HPDE6-E6E7 (cell line): ENCODE results near the gene TRAPPC12.

Experiments
- DNase-seq: peaks from one replicate; pipeline ENCODE4 v3.0.0; 2011; ENCODE audit warnings: missing footprints; ENCODE audit errors: extremely low spot score

The TRAPPC12 gene

DNA sequence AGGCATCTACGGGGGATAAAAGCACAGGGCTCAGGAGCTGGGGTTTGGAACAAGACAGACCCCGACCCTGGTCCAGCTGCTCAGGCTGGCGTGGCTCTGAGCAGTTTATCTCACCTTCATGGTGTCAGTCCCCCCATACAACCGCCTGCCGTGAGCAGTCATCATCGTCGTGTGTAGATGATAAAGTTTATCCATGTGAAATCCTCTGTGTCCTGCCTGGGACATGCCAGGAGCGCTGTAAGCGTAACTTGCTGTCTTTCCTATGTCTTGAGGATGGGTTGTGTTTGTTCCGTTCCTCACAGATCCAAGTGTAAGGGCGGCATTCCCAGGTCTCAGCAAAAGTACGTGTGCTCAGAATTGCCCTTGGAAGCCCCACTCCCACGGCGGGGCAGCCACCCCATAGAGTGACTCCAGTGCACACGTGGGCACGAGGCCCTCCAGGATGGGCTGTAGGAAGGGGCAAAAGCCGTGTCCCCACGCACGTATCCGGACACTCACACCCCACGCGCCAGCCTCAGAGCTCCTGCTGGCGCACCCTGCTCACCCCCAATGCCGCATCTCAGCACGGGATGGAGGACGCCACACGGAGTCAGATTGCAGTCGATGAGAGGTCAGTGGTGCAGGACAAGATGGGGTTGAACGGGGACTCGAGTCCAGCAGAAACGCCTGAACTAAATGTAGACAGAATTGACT is 88.9 kb downstream of the TRAPPC12 start:
- DNase-seq: no peak

DNA sequence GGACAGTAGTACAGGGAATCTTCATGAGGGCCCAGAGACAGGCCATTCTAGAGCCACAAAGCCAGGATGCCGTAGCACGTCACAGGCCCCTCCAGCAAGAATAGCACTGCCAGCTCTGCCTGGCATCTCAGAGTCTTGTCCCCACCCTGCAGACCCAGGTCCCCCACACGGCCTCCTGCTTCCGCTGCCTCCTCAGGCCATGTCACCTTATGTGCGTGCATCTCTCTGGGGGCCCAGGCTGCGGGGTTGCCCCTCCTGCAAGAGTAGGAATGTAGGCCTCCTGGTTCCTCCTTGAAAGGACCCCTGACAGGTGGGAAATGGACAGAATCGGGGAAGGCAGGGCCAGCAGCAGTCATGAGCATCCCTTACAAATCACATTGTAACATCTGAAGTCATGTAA is 90.0 kb downstream of the TRAPPC12 start:
- no peak for DNase-seq

DNA sequence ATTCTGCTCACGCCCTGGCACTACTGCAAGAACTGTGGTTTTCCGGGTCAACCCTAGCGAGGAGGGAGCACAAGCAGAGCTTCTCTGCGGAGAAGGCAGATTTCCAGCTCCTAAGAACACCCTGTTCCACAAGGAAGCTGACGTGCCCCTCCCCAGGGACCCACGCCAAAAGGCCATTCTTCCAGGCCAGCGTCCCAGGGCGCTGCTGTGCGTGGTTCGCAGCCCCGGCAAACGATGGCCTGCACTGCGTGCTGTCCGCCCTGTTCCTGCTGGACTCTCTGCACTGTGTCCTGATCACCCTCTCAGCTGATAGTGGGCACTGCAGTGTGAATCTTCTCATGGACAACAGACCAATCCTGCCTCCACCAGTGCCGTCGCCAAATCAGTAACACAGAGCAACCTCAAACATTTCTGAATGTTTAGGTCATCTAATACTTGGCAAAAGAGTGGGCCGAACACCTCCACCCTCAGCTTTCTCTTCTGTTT is 90.7 kb downstream of the TRAPPC12 start:
- no peak for DNase-seq

DNA sequence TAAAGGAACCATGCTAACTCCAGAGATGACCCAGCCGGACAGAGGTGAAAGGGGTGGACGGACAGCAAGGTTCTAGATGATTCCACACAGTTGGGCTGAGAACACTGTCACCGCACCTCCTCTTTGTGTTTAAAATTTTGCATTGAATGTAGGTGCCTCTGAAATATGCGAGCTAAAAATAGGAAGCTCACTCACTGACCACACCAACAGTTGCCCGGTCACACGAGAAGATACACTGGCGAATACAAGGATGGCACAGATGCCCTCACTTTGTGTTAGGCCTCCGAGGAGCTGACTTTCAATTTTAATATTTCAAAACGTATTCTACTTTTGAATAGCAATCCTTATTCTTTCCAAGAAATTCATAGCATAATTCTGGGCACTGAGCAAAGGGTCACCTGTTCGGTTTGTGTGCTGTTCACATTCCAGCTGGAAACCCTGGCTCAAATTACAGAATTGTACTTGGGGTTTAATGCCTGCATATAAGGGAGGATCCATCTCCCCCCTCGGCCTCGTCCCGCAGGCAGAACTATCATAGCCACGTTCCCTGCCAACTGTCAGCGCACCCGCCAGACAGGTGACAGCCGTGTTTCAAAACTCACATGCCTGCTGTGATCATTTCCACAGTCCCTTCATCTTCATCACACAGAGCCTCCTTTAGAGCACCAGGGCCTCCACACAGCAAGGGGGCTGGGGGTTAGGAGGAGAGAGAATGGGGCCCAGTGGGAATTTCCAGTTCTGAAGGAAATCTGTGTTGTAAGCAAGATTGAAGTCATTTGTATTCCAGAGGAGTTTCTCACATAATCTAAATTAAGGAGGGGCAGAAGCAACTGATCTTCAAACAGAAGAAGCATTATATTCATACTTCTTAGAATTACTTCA is 91.6 kb downstream of the TRAPPC12 start:
- DNase-seq: no peak

DNA sequence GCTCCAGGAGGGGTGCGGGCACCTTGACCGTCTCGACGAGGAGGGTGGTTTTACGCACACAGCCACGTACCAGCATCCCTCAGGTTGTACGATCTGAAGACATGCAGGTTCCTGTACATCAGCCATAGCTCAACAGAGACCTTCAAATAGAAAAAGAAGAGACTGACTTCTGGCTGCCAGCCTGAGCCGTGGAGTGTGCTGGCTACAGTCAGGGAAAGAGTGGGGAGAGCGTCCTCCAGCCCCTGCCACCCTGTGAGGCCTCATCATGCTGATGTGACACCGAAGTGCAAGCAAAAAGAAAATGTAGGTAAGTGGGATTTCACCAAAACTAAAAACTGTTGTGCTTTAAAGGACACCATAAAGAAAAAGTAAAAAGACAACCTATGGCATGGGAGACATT is 92.8 kb downstream of the TRAPPC12 start:
- no peak for DNase-seq

- no peak for DNase-seq
Measured at GRCh38 chr2:3472966-3473365, 93.5 kb downstream of the TRAPPC12 start.

DNA sequence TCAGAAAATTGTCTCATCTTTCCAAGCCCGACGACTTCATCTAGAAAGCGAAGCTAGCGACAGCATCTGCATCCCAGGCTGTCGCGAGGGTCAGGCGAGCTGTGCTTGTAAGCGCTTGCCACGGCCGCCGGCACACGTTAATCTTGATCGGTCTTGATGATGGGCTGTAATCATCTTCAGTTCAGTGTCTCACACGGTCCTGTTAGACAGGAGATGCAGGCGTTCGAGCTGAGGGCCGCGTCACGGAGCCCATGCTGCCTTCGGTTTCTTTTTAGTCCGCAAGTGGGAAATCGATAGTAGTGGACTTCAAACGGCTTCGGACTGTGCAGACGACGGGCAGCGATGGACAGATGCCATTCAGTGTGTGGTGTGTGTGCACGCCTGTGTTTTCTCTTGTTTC is 96.3 kb downstream of the TRAPPC12 start:
- DNase-seq: no peak

DNA sequence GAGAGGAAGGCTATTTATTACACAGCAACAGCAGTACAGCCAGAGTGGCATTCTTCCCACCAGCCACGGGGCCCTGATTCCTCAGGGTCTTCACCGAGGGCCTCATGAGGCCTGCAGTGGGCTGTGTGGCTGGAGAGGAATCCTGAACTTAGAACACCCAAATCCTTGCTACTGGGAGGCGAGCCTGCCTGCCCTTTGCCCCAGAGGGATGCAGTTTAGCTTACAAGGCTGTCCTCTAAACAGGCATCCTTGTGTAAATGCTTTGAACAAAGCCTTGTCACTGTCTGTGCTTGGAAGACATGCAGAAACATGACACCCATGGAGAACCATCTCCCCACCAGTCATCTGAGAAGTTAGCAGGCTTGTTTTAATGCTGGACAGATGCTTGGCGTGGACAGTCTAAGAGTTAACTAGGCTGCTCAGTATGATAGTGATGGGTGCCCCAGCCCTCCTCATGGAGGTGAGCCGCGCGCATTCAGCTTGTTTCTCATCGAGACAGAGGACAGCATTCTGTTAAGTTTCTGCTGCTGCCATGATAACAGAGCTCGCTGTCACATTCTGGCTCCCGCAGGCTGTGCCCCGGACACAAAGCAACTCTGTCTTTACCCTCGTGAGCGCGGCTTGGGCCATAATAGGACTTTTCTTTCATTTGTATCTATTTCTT is 97.0 kb downstream of the TRAPPC12 start:
- DNase-seq: no peak

DNA sequence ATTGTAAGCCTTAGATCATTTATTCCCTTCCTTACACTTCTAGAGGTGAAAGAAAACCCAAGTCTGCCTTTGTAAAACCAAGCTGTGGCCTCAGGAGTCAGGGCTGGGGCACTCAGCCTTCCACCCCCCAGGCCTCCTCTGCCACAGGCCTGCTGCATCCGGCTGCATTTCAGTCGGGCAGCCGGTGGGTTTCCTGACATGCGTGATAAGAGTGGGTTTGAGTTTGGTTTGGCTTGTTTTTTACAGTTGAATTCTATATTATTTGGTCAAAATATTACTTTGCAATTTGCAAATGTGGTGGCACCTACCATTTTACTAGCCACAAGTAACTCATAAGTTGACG is 97.5 kb downstream of the TRAPPC12 start:
- DNase-seq: no peak

GRCh38 chr2:3478846-3479385 is 99.4 kb downstream of the TRAPPC12 start:
- no peak for DNase-seq

DNA sequence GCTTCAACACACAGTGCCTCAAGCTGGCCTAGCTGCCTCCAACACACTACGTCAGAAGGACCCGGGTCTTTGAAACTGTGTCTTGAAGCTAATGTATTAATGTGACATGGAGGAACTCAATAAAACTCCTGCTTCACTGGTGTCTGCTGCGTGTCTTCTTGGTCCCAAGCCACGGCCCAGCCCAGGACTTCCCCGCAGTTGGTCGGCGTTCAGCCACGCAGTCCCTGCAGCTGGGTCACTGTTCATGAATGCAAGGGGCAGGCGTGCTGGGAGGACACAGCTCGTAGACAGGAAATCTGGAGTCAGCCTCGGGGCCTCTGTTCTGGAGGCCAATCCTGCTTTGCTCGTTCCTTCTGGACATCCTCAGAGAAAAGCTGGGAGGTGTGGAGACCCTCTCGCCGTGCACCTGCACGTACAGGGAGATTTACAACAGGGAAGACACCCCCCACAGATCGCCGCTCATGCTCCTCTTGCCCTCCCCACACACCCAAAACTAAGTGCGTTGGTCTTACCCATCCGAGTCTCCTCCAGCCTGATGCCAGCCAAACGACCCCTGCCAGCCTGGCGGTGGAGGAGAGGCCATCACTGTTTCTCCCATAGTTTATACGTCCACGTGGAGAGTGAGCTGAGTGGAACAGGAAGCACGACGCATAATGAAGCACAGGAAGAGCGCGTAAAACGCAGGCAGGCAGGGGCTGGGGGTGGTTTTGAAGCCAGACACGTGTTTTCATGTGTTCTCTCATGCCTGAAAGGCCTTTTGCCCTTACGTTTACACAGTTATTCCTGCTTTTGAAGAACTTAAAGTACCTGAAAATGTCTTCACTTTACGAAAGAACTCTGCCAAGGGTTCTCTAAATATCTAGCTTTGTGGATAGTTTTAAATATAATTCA is 100.2 kb downstream of the TRAPPC12 start:
- DNase-seq: no peak

GRCh38 chr2:3480352-3481010 is 101.0 kb downstream of the TRAPPC12 start:
- no peak for DNase-seq

DNA sequence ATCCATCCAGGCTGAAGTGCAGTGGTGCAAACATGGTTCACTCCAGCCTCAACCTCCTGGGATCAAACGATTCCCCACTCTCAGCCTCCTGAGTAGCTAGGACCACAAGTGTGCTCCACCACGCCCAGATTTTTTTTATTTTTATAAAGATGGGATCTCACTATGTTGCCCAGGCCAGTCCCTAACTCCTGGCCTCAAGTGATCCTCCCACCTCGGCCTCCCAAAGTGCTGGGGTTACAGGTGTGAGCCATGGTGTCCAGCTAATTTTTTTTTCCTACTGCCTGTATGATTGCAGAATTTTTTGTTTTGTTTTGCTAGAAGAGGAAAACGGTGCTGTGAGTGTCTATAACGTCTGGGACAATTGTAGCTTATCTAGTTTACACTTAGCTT is 101.5 kb downstream of the TRAPPC12 start:
- no peak for DNase-seq

DNA sequence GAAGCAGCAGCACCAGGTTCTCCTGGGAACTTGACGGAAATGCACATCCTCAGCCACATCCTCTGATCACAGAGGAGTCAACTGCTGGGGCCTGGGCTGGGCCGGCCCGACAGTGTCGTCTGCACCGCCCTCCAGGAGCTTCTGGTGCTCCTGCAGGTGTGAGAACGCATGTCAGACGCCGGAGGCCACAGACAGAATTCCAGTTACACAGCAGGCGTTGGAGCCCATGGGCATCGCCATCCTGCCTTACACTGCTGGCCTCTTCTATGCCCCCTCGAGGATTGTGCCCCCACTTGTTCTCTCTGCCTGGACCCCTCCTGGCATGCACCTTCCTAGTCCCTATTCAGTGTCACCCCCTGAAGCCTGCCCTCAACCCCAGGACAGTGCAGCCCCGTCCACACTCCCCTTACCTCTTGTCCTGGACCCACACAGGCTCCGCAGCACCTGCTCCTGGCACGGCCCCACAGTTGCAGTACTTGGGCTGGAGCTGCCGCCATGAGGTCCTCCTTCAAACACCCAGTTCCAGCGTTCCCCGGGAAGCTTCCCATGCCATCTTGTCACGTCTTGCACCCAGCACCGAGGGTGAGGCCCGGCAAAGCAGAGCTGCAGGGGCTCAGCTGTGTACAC is 102.4 kb downstream of the TRAPPC12 start:
- no peak for DNase-seq

DNA sequence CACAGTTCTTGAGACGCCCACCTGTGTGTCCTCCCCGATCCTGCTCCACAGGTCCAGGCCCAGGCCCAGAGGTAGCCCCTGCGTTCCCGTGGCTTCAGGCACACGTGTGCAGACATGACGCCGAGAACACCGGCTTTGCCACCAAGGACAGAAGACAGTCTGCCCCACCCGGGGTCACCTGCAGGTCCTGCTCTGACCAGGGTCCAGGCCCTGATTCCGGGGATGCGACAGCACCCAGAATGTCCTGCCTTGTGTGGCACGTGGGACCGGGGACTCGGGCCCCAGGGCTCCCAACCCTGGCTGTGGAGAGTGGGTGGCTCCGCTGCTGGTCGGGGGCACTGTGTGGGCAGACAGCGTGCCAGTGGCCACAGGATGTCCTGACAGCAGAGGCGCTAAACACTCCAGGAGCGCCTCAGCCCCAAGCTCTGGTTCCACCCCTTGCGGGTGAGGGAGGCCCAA is 102.9 kb downstream of the TRAPPC12 start:
- DNase-seq: no peak

DNA sequence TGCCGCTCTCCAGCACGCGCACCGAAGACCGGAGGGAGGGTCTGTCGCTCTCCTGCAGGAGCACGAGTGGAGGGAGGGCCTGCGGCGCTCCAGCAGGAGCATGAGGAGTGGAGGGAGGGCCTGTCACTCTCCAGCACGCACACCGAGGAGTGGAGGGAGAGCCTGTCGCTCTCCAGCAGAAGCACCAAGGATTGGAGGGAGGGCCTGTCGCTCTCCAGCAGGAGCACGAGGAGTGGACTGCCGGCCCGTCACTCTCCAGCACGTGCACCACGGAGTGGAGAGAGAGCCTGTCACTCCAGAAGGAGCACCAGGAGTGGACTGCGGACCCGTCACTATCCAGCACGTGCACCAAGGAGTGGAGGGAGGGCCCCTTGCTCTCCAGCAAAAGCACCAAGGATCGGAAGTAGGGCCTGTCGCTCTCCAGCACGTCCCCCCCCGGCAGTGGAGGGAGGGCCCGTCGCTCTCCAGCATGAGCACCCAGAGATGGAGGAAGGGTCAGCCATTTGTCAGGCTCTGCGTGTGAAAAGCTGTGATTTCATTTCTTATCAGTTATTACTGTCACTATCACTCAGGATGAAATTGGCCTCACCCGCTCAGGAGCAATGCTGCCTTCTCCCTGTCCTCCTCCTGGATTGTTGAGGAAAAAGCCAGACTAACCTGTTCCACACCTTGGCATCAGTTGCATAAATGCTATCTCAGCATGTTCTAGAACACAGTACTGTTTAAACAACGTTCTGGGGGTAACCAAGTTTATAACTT is 103.9 kb downstream of the TRAPPC12 start:
- peak; percentile 81 for DNase-seq

DNA sequence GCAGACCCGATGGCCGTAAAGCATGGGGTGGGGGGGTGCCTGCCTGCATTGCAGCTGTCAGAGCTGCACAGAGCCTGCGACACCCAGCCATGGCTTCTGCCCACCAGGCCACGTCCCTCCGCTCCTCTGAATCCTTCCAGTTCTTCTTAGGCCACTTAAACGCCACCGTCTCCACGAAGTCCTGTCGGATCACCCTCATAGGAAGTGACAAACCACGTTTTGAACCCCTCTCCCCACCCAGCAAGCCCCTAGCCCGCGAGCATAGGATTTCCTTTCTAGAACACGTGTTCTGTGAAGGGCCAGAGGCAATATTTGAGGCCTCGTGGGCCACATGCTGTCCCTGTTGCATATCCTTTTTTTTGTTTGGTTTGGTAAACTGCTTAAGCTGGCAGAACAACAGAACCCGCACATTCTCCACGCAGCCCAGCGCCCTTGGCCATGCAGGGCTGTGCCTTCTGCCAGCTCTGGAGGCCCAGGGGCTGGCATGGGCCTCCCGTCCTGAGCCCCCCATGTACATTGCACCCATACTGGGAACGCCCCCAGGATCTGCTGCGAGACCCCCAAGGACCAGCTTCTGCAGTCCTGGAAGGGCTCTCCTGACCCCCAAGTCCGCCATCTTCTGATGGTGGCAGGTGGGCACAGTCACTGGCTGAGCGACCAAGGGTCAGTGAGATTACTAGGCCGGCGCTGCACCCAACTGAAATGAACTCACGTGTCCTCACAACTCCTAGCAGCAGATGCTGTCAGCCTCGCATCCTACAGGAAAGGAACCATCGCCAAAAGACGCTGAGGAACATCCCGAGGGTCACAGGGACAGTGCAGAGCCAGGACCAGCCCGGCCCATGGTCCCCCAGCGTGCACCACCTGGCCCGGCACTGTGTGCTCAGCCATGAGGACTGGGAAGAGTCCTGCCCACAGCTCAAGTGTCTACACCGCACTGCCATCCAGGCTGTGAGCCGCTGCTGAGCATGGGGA is 104.8 kb downstream of the TRAPPC12 start:
- no peak for DNase-seq

GRCh38 chr2:3485166-3485565 is 105.7 kb downstream of the TRAPPC12 start:
- DNase-seq: no peak
